GM06990 (cell line): ENCODE data around the gene GCN1.

ENCODE experiments used
- DNase-seq: peaks from one replicate; pipeline ENCODE4 v3.0.0-alpha.2; 2011; ENCODE audit not compliant: insufficient read length; ENCODE audit errors: extremely low read depth
- H3K27me3 ChIP-seq: replicated peaks from 2 replicates; pipeline ENCODE4 v1.6.0; 2011; ENCODE audit warnings: low read length; ENCODE audit not compliant: control insufficient read depth, insufficient read depth
- H3K36me3 ChIP-seq: 2 replicates; pipeline ENCODE4 v1.5.1; 2011; ENCODE audit warnings: low read length; ENCODE audit not compliant: control insufficient read depth, insufficient read depth
- H3K4me3 ChIP-seq: replicated peaks from 2 replicates; pipeline ENCODE4 v1.5.1; 2011; ENCODE audit warnings: low read depth, mild to moderate bottlenecking, control low read depth, low read length
- TF ChIP-seq, protein P1 (sequence below): IDR thresholded peaks from 2 replicates; pipeline ENCODE4 v1.5.1; 2011; ENCODE audit warnings: low read length, control low read depth, mild to moderate bottlenecking, inconsistent platforms; ENCODE audit not compliant: insufficient read depth, poor library complexity, severe bottlenecking

Gene GCN1

GRCh38 chr12:120221576-120221900, 27.0 kb upstream of the GCN1 start:
- TF ChIP-seq, protein P1, sequence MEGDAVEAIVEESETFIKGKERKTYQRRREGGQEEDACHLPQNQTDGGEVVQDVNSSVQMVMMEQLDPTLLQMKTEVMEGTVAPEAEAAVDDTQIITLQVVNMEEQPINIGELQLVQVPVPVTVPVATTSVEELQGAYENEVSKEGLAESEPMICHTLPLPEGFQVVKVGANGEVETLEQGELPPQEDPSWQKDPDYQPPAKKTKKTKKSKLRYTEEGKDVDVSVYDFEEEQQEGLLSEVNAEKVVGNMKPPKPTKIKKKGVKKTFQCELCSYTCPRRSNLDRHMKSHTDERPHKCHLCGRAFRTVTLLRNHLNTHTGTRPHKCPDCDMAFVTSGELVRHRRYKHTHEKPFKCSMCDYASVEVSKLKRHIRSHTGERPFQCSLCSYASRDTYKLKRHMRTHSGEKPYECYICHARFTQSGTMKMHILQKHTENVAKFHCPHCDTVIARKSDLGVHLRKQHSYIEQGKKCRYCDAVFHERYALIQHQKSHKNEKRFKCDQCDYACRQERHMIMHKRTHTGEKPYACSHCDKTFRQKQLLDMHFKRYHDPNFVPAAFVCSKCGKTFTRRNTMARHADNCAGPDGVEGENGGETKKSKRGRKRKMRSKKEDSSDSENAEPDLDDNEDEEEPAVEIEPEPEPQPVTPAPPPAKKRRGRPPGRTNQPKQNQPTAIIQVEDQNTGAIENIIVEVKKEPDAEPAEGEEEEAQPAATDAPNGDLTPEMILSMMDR, result no peak
- H3K36me3 ChIP-seq, result peaks cover 5% of the 10 kb centered on the region
- H3K27me3 ChIP-seq, result no peaks in the 10 kb centered on the region
- no peak for DNase-seq
- H3K4me3 ChIP-seq, result no peak overlapping the region

DNA sequence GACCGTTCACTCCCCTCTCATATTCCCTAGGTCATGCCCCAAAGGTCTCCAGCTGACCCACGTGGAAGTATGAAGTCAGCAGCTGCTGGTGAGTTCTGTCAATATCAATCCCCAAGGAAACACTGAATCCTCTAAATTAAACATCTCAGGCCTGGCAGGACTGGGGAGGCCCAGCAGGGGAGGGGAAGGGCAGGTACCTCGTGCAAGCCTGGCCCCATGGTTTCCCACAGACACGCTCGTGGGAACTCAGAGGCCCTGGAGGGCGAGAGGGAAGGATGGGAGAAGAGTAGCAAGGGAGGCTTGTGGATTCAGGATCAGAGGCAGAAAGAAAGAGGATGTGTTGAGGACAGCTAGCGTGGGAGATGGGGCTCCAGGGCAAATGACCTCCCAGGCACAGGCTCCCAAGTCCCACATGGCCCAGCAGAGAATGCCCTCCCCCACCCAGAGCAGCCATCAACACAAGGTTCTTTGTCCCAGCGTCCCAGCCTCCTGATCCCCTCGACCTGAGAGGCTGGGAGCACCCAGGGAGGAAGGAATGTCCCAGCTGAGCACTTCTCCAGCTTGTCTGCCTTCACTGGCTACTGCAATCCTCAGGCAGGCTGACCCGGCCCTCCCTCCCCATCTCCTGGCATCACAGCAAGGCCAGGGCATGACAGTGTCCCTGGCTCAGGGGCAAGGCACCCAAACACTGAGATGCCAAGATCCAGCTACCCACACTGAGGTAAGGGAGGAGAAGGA, 26.5 kb upstream of the GCN1 start:
- H3K36me3 ChIP-seq, result peaks cover 5% of the 10 kb centered on the region
- TF ChIP-seq, protein P1, result no peak
- no peaks in the 10 kb centered on the region for H3K27me3 ChIP-seq
- DNase-seq, result no peak
- no peak overlapping the region for H3K4me3 ChIP-seq

DNA sequence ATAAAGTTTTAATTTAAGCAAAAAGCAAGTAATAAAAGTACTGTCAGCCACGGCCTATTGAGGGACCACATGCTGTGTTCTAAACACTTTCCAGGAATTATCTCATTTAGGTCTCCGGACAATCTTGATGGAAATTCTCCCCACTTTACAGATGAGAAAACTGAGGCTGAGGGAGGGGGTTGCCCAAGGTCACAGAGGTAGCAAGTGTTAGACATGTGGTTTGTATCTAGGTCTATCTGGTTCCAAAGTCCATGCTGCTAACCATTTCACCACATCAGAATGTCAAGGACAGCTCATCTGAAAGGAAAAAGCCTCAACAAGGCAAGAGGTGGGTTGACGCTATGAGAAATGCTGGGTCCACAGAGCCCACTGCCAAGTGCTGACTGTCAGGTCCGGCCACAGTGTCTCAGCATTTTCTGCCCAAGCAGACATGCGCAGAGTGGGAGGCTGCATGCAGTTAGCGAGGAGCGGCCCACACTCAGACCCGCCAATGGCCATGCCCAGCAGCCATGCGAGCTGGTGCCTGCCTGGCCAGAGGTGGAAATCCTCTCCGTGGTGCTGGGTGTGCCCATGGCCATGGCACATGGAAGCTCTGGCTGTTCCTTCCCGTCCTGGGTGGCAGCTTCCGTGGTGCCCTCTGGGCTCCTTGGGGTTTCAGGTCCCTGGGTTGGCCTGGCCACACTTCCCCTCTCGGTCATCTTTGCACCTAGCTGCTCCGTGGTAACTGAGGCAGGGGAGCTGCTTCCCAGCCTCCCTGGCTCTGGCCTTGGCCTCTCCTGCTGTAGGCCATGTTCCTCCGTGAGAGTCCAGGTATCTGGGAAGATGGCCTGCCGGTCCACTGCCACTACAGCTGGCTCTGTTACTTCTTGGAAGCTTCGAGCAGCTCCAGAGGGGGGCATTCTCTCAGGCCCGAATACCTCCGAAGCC, 24.4 kb upstream of the GCN1 start:
- DNase-seq, result no peak
- peaks cover 10% of the 10 kb centered on the region for H3K36me3 ChIP-seq
- TF ChIP-seq, protein P1, result no peak
- no peak overlapping the region for H3K4me3 ChIP-seq
- H3K27me3 ChIP-seq, result no peaks in the 10 kb centered on the region

DNA sequence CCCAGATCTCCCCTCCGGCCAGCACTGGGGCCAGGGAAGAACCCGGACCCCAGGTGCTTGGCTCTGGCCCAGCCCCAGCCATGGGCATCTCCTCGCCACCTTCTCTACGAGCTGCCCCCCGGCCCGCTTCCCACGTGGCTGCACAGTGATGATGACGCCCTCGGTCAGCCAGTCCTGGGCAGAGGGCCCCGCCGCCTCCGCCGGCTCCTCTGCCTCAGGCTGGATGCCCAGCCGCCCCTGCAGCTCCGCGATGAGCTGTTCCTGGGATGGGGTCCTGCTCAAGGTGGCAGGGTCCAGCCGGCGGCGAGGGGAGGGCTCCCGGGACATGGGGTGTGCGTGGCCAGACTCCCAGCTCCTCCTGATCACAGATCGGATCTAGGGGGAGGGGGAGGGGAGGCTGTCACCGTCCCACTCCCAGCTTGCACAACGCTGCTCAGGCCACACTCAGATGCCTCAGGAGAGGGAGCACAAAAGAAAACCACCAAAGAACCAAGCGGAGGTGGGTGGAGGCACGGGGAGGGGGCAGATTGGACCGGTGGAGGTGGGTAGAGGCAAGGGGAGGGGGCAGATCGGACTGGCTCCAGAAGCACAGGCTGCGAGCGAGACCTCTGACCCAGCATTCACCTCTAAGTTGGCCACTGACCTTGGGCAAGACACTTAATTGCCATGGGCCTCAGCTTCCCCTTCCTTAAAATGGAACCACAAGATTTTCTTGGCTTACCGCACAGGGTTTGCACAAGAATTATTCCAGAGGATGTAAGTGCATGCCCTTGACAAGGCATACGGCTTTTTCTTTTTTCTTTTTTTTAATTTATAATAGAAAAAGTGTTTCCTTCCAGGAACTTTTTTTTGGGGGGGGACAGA, 22.5 kb upstream of the GCN1 start:
- no peaks in the 10 kb centered on the region for H3K27me3 ChIP-seq
- peaks cover 12% of the 10 kb centered on the region for H3K36me3 ChIP-seq
- H3K4me3 ChIP-seq, result no peak overlapping the region
- TF ChIP-seq, protein P1, result no peak
- DNase-seq, result no peak

DNA sequence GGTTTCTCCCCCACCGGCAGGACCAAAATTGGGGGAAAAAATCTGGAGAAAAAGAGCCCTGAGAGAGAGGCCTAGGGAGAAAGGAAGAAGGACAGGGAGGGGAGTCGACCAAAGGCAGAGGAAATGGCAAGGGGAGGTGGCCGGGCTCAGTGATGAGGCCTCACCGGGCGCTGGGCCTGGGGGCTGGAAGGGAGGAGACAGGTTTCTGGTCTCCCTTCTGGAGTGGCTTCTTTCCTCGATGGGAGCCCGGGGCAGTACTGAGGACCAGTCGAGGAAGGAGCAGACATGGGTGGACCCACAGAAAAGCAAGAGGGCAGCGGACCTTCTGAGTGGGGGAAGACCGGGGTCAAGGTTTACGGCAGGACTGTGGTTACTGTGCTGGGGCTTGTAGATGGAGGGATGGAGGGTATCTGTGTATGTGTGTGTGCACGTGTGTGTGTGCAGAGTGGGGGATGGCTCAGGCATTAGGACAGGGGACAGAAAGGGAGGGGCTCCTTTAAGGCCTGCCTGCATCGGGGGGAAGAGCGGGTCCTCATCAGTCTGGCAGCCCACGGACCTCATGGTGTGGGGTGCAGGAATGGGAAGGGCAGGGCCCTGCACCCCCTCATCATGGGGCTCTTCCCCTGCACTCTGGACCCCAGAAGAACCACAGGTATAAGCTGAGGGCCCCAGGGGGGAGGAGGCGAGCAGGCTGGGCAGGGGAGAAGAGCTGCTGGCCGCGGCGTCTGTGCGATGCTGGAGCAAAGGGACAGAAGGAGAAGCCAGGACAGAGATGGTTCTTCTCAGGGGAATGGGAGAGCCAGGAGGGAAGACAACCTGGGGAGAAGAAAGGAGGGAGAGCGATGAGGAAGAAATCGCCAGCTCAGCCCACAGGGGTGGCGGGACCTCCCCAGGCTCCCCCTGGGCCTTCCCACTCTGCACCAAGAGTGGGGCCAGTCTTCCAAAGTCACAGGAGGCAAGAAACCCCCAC, 21.5 kb upstream of the GCN1 start:
- DNase-seq, result no peak
- no peaks in the 10 kb centered on the region for H3K27me3 ChIP-seq
- H3K36me3 ChIP-seq, result peaks cover 11% of the 10 kb centered on the region
- no peak overlapping the region for H3K4me3 ChIP-seq
- TF ChIP-seq, protein P1, result no peak
